Thoracic aorta (tissue), 2 donors: ENCODE measurements around the gene FBXW11. TPM values are rescaled to one million over a fixed set of nuclear protein-coding genes. Genes with fewer than 3 reads are reported as not detected.

Experiments used
- ATAC-seq: fragments of 150-250 bp; one replicate; pipeline ENCODE4 v1.8.0; 2017; ENCODE audit warnings: low read depth; ENCODE audit not compliant: insufficient number of reproducible peaks, low FRiP score
- DNase-seq: peaks from one replicate; pipeline ENCODE4 v3.0.0-alpha.2; 2020; ENCODE audit warnings: low spot score
- H3K27ac ChIP-seq, 2 donors: fragments of 200-600 bp; sonication (generic); 1 replicate in 1 of 2; 2 replicates in 1 of 2; pipeline ENCODE4 v1.5.1; 2016; ENCODE audit warnings: mild to moderate bottlenecking in 2 of 2, moderate library complexity in 2 of 2
- H3K27me3 ChIP-seq: fragments of 200-600 bp; sonication (generic); replicated peaks from 2 replicates; pipeline ENCODE4 v1.6.0; 2016; ENCODE audit warnings: mild to moderate bottlenecking; ENCODE audit not compliant: insufficient read depth
- H3K36me3 ChIP-seq: fragments of 200-600 bp; sonication (generic); one replicate; pipeline ENCODE4 v1.5.1; 2016
- H3K4me1 ChIP-seq, 2 donors: fragments of 200-600 bp; sonication (generic); 1 replicate in 1 of 2; 2 replicates in 1 of 2; pipeline versions ENCODE4 v1.5.1 to v1.6.0; 2016; ENCODE audit warnings: low read depth in 2 of 2, mild to moderate bottlenecking in 1 of 2; ENCODE audit not compliant: control insufficient read depth in 1 of 2
- H3K4me3 ChIP-seq: fragments of 200-600 bp; sonication (generic); 2 replicates; pipeline ENCODE4 v1.5.1; 2016; ENCODE audit warnings: mild to moderate bottlenecking
- H3K9me3 ChIP-seq: fragments of 200-600 bp; sonication (generic); 2 replicates; pipeline ENCODE4 v1.5.1; 2016
- total RNA-seq, 2 donors: library from RNA; depleted of rRNA; stranded (reverse); fragments of >200 nt; gene quantifications; one replicate each; pipeline versions ENCODE4 v1.1.0 to v1.2.3, GENCODE V29; 2016
- TF ChIP-seq, protein P1 (sequence below): fragments of 200-600 bp; sonication (generic); IDR thresholded peaks from one replicate; pipeline ENCODE4 v1.5.1; 2019; ENCODE audit warnings: antibody characterized with exemption

FBXW11 gene
- total RNA-seq, 2 donors from 2014 or later, result 77.8 to 91.2 TPM

DNA sequence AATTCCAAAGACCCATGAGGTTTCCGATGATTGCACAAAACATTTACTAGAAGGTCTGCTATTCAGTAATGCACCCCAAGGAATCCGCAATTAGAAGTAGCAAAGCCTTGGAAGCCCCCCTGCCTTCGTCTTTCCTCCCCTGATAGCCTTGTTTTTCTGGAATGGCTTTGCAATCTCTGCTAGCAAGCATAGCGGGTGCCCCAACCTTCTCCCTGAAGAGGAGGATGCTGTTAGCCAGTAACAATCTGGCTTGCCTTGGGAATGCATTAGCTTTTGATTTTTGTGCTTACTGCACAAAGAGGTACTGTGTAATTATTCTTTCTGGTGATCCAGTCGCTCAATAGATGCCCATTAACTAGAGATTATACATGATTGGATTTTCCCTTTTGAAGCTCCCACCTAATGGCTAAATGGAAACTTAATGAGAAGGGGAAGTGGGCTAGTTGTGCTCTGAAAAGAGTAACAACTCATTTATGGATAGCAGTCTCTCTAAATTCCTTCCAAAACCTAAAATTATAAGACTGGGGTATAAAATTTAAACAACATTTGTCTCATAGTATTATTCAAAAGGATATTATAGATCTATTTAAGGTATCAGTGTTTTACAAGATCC lies 91.6 kb downstream of the FBXW11 start:
- ATAC-seq (no peak), DNase-seq (no peak)
- no peaks in the 10 kb centered on the region for H3K27me3 ChIP-seq
- no peaks in the 10 kb centered on the region for H3K9me3 ChIP-seq
- no peaks in the 10 kb centered on the region for H3K36me3 ChIP-seq
- peaks cover 22% of the 10 kb centered on the region in 2 donors for H3K4me1 ChIP-seq
- H3K27ac ChIP-seq, result no peak overlapping the region
- TF ChIP-seq, protein P1, sequence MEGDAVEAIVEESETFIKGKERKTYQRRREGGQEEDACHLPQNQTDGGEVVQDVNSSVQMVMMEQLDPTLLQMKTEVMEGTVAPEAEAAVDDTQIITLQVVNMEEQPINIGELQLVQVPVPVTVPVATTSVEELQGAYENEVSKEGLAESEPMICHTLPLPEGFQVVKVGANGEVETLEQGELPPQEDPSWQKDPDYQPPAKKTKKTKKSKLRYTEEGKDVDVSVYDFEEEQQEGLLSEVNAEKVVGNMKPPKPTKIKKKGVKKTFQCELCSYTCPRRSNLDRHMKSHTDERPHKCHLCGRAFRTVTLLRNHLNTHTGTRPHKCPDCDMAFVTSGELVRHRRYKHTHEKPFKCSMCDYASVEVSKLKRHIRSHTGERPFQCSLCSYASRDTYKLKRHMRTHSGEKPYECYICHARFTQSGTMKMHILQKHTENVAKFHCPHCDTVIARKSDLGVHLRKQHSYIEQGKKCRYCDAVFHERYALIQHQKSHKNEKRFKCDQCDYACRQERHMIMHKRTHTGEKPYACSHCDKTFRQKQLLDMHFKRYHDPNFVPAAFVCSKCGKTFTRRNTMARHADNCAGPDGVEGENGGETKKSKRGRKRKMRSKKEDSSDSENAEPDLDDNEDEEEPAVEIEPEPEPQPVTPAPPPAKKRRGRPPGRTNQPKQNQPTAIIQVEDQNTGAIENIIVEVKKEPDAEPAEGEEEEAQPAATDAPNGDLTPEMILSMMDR, result no peak
- H3K4me3 ChIP-seq, result no peak overlapping the region

DNA sequence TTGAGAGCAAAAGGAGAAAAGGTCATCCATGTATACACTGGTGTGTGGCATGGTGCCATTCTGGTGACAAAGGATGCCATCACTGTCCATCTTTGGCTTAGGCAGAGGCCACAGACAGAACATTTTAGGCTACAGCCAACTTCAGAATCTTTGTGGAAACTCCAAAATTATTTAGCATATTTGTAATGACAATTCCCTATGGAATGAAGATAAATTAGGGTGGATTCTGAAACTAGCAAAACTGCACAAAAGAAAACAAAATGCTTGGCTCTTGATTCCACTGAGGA lies 92.5 kb downstream of the FBXW11 start:
- DNase-seq, result no peak
- Histone ChIP-seq H3K4me1 (peaks cover 22% of the 10 kb centered on the region in 2 donors), H3K27ac (no peak overlapping the region), H3K27me3 (no peaks in the 10 kb centered on the region), H3K9me3 (no peaks in the 10 kb centered on the region), H3K4me3 (no peak overlapping the region), H3K36me3 (no peaks in the 10 kb centered on the region)
- TF ChIP-seq, protein P1, result no peak
- no peak for ATAC-seq

- Histone ChIP-seq H3K9me3 (no peaks in the 10 kb centered on the region), H3K27ac (no peak overlapping the region), H3K4me1 (peaks cover 14 to 17% of the 10 kb centered on the region in 2 donors), H3K4me3 (no peak overlapping the region), H3K36me3 (no peaks in the 10 kb centered on the region), H3K27me3 (no peaks in the 10 kb centered on the region)
- no peak for DNase-seq
- no peak for ATAC-seq
- TF ChIP-seq, protein P1, result no peak
Measured at GRCh38 chr5:171911152-171911551, 95.3 kb downstream of the FBXW11 start.

GRCh38 chr5:171908638-171909037 lies 97.8 kb downstream of the FBXW11 start:
- Histone ChIP-seq H3K9me3 (no peaks in the 10 kb centered on the region), H3K4me3 (no peak overlapping the region), H3K27me3 (no peaks in the 10 kb centered on the region), H3K36me3 (no peaks in the 10 kb centered on the region), H3K4me1 (peaks cover 12 to 14% of the 10 kb centered on the region in 2 donors), H3K27ac (no peak overlapping the region)
- TF ChIP-seq, protein P1, result no peak
- ATAC-seq (no peak), DNase-seq (no peak)

DNA sequence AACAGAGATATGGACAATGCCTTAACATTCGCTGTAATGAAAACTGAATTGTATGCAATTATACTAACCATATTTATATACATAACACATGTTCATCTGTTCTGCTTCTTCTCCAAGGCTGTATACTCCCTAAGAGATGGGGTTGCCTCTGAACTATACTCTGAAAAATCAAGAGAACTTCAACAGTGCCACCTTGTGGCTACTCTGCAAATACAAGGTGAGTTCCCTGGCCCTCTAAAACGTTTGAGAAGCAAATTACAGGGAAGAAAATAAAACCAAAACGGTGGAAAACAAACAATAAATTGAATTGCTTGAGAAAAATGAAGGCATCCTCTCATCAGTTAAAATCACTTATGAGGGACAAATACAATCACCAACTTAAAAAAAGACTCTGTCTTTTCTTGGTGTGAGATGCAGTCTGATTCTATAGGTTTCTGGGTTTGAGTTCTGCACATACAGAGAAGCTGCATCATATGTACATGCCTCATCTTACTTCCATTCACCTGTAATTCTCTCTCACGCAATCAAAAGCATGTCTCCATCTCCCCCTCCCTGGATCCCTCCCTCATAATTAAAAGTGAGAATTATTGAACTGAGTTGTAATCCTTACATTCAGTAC lies 98.6 kb downstream of the FBXW11 start:
- TF ChIP-seq, protein P1, result peak; percentile 81
- Histone ChIP-seq H3K27me3 (no peaks in the 10 kb centered on the region), H3K27ac (no peak overlapping the region), H3K4me1 (peaks cover 5 to 7% of the 10 kb centered on the region in 2 donors), H3K36me3 (no peaks in the 10 kb centered on the region), H3K4me3 (no peak overlapping the region), H3K9me3 (no peaks in the 10 kb centered on the region)
- no peak for DNase-seq
- no peak for ATAC-seq
